Measurements from ENCODE around the gene CSTF3. TPM values are rescaled to one million over a fixed set of nuclear protein-coding genes. Genes with fewer than 3 reads are reported as not detected.

The CSTF3 gene
- total RNA-seq, 1 experiment from 2014 or later: 45.6 TPM

DNA sequence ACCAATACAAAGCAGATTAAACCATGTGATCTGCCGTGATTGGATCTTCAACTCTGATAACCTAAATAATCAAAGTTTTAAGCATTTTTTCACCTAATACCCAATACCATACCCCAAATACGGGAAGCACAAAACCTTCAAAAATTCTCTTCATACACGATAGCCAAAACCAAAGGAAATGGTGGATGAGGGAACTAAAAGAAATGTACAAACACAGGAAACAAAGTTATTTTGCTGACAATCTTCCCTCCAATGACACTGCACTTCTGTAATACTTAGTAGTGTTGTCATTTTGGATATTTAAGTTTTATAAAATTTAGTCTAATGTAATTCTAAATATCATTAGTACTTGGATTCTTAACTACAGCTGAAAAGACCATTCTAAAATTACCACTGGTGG, 27.0 kb downstream of the CSTF3 start:
- ChIA-PET CTCF (interaction anchor here (0.6 kb wide), 1 partner anchor 1954 kb away, joined by 3 read pairs; no protein-coding TSS in a partner anchor), POLR2A (ENCODE audit: unreplicated experiment) (no interaction called here)
- H3F3A ChIP-seq (ENCODE audit: insufficient read depth, low read depth): peaks cover 24% of the 10 kb centered on the region
- intact Hi-C loops (cut with micrococcal nuclease; ENCODE audit: unreplicated experiment): no loop called here
- no peak for DNase-seq
- H3K9me2 ChIP-seq (ENCODE audit: insufficient read depth): no peaks in the 10 kb centered on the region
- no peaks in the 10 kb centered on the region for H3K9me3 ChIP-seq (ENCODE audit: insufficient read depth, low read depth)
- no peaks in the 10 kb centered on the region for H3K4me1 ChIP-seq (replicated peaks; ENCODE audit: insufficient read depth)
- H3K4me3 ChIP-seq: no peak overlapping the region
- no peaks in the 10 kb centered on the region for H3K27me3 ChIP-seq (ENCODE audit: insufficient read depth, low read depth)
- peaks cover 4% of the 10 kb centered on the region; the same call in 1 of the 2 replicates for H3K79me2 ChIP-seq (ENCODE audit: low read depth)
- no TSS peak for BruUV-seq (replicated peaks)
- peaks cover 13% of the 10 kb centered on the region for H3K36me3 ChIP-seq (ENCODE audit: low read depth)
- TF ChIP-seq, protein P1, sequence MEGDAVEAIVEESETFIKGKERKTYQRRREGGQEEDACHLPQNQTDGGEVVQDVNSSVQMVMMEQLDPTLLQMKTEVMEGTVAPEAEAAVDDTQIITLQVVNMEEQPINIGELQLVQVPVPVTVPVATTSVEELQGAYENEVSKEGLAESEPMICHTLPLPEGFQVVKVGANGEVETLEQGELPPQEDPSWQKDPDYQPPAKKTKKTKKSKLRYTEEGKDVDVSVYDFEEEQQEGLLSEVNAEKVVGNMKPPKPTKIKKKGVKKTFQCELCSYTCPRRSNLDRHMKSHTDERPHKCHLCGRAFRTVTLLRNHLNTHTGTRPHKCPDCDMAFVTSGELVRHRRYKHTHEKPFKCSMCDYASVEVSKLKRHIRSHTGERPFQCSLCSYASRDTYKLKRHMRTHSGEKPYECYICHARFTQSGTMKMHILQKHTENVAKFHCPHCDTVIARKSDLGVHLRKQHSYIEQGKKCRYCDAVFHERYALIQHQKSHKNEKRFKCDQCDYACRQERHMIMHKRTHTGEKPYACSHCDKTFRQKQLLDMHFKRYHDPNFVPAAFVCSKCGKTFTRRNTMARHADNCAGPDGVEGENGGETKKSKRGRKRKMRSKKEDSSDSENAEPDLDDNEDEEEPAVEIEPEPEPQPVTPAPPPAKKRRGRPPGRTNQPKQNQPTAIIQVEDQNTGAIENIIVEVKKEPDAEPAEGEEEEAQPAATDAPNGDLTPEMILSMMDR (conservative IDR thresholded peaks at IDR 0.05): no peak
- TF ChIP-seq EZH2 (IDR thresholded peaks at IDR 0.05; ENCODE audit: low read depth): no peak
- no peak overlapping the region for H2AFZ ChIP-seq
- no peak overlapping the region for H3K27ac ChIP-seq
- H4K20me1 ChIP-seq (ENCODE audit: insufficient read depth): peaks cover 22% of the 10 kb centered on the region
- no peak overlapping the region for H3K4me2 ChIP-seq

GRCh38 chr11:33133761-33134160, 27.5 kb downstream of the CSTF3 start:
- intact Hi-C loops (cut with micrococcal nuclease; ENCODE audit: unreplicated experiment): no loop called here
- Histone ChIP-seq H3K4me3 (no peak overlapping the region), H3K79me2 (ENCODE audit: low read depth) (peaks cover 4% of the 10 kb centered on the region; the same call in 1 of the 2 replicates), H3K27me3 (ENCODE audit: insufficient read depth, low read depth) (no peaks in the 10 kb centered on the region), H2AFZ (no peak overlapping the region), H3K4me2 (no peak overlapping the region), H3K9me2 (ENCODE audit: insufficient read depth) (no peaks in the 10 kb centered on the region), H3K27ac (no peak overlapping the region), H3K4me1 (replicated peaks; ENCODE audit: insufficient read depth) (0 out of 2 replicates have a peak, but pooled peaks cover 2% of the 10 kb centered on the region), H3F3A (ENCODE audit: insufficient read depth, low read depth) (peaks cover 24% of the 10 kb centered on the region), H3K9me3 (ENCODE audit: insufficient read depth, low read depth) (no peaks in the 10 kb centered on the region), H4K20me1 (ENCODE audit: insufficient read depth) (peaks cover 17% of the 10 kb centered on the region), H3K36me3 (ENCODE audit: low read depth) (peaks cover 7% of the 10 kb centered on the region)
- ChIA-PET CTCF (no interaction called here), POLR2A (ENCODE audit: unreplicated experiment) (no interaction called here)
- TF ChIP-seq, protein P1 (conservative IDR thresholded peaks at IDR 0.05): no peak
- TF ChIP-seq EZH2 (IDR thresholded peaks at IDR 0.05; ENCODE audit: low read depth): no peak
- BruUV-seq (replicated peaks): no TSS peak
- no peak for DNase-seq

- Histone ChIP-seq H3K9me2 (ENCODE audit: insufficient read depth) (no peaks in the 10 kb centered on the region), H3K9me3 (ENCODE audit: insufficient read depth, low read depth) (no peaks in the 10 kb centered on the region), H3K4me3 (no peak overlapping the region), H3K27ac (no peak overlapping the region), H3K4me1 (replicated peaks; ENCODE audit: insufficient read depth) (0 out of 2 replicates have a peak, but pooled peaks cover 6% of the 10 kb centered on the region), H4K20me1 (ENCODE audit: insufficient read depth) (peaks cover 4% of the 10 kb centered on the region), H3K27me3 (ENCODE audit: insufficient read depth, low read depth) (no peaks in the 10 kb centered on the region), H2AFZ (no peak overlapping the region), H3K4me2 (no peak overlapping the region), H3K36me3 (ENCODE audit: low read depth) (no peaks in the 10 kb centered on the region; the same call in 1 of the 2 replicates), H3F3A (ENCODE audit: insufficient read depth, low read depth) (peaks cover 27% of the 10 kb centered on the region), H3K79me2 (ENCODE audit: low read depth) (no peaks in the 10 kb centered on the region; the same call in 1 of the 2 replicates)
- TF ChIP-seq, protein P1 (conservative IDR thresholded peaks at IDR 0.05): no peak
- TF ChIP-seq EZH2 (IDR thresholded peaks at IDR 0.05; ENCODE audit: low read depth): no peak
- CTCF ChIA-PET: no interaction called here
- intact Hi-C loops (cut with micrococcal nuclease; ENCODE audit: unreplicated experiment): no loop called here
- POLR2A ChIA-PET (ENCODE audit: unreplicated experiment): no interaction called here
- no peak for DNase-seq
- BruUV-seq (replicated peaks): no TSS peak
Observed at GRCh38 chr11:33132510-33132909, 28.8 kb downstream of the CSTF3 start.
